Esophagus muscularis mucosa (tissue), 4 donors: ENCODE results near the gene TPR. TPM values are rescaled to one million over a fixed set of nuclear protein-coding genes. Genes with fewer than 3 reads are reported as not detected.

ENCODE experiments used
- DNase-seq: peaks from one replicate; pipeline ENCODE4 v3.0.0-alpha.2; 2017; ENCODE audit errors: extremely low spot score
- H3K27ac ChIP-seq, 4 donors: fragments of 200-600 bp; sonication (generic); replicated peaks in 1 of 4; 1 replicate in 3 of 4; 2 replicates in 1 of 4; pipeline ENCODE4 v1.5.1; 2016 to 2019; ENCODE audit warnings: mild to moderate bottlenecking in 1 of 4
- H3K27me3 ChIP-seq, 4 donors: fragments of 200-600 bp; sonication (generic); one replicate each; pipeline versions ENCODE4 v1.5.1 to v1.6.0; 2016 to 2019
- H3K36me3 ChIP-seq, 4 donors: fragments of 200-600 bp; sonication (generic); one replicate each; pipeline ENCODE4 v1.5.1; 2016 to 2019
- H3K4me1 ChIP-seq, 4 donors: fragments of 200-600 bp; sonication (generic); one replicate each; pipeline ENCODE4 v1.5.1; 2016 to 2019
- H3K4me3 ChIP-seq, 4 donors: fragments of 200-600 bp; sonication (generic); 1 replicate in 2 of 4; 2 replicates in 2 of 4; pipeline ENCODE4 v1.5.1; 2016 to 2019; ENCODE audit warnings: mild to moderate bottlenecking in 4 of 4, moderate library complexity in 1 of 4
- H3K9me3 ChIP-seq, 4 donors: fragments of 200-600 bp; sonication (generic); 1 replicate in 3 of 4; 2 replicates in 1 of 4; pipeline ENCODE4 v1.5.1; 2016 to 2019
- CTCF ChIP-seq, 3 experiments: fragments of 200-600 bp in 2 of 3; fragments of 450-650 bp in 1 of 3; sonication (generic) in 2 of 3; IDR thresholded peaks; one replicate each; pipeline ENCODE4 v1.5.1; 2017 to 2019; ENCODE audit warnings: antibody characterized with exemption in 3 of 3, mild to moderate bottlenecking in 2 of 3, moderate library complexity in 1 of 3
- EP300 ChIP-seq: sonication (generic); formaldehyde crosslinking; IDR thresholded peaks from one replicate; pipeline ENCODE4 v1.6.1; 2017; ENCODE audit warnings: antibody characterized with exemption
- POLR2A ChIP-seq: fragments of 450-650 bp; IDR thresholded peaks from one replicate; pipeline ENCODE4 v1.6.1; 2017; ENCODE audit warnings: antibody characterized with exemption, moderate library complexity, mild to moderate bottlenecking, low read depth
- POLR2AphosphoS5 ChIP-seq, 2 donors: sonication (generic); formaldehyde crosslinking; IDR thresholded peaks; one replicate each; pipeline ENCODE4 v1.6.1; 2017; ENCODE audit warnings: antibody characterized with exemption in 2 of 2
- WGBS: methylation state at CpG from one replicate; pipeline ENCODE4 v1.1.5; 2018; 5-methylcytosine and 5-hydroxymethylcytosine counted together
- intact Hi-C: fragments of 100-400 bp; cut with DNase I; formaldehyde crosslinking; loops from one replicate; pipeline ENCODE4 v1.15.1; 2023
- total RNA-seq, 4 donors: library from RNA; depleted of rRNA; stranded (reverse); fragments of >200 nt; gene quantifications; one replicate each; pipeline versions ENCODE4 v1.1.0 to v1.2.1, GENCODE V29; 2016

TPR gene
- total RNA-seq, 4 donors from 2014 or later: 61.6 to 78.3 (median 72.8) TPM

DNA sequence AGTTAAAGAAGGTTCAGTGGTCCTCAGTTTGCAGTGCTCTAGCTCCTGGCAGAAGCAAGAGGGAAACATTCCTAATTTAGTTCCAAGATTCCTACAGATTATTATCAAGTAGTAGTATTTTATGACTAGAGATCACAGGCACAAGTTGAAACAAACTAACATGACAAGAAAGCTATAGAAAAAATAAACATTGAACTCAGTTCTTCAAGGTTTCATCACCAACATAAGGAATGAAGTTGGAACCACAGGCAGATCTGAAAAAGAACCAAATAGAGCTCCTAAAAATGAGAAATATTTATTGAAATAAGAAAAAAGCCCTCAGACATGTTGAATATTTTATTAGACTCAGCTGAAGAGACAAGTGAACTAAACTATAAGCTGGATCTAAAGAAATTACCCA, 45.3 kb upstream of the TPR start:
- intact Hi-C loops: no loop called here
- Histone ChIP-seq H3K36me3 (peaks cover 7 to 42% (median 11%) of the 10 kb centered on the region in 4 donors), H3K27ac (no peak overlapping the region), H3K4me1 (peaks cover 0 to 5% (median 0%) of the 10 kb centered on the region in 4 donors), H3K4me3 (no peak overlapping the region), H3K9me3 (no peaks in the 10 kb centered on the region), H3K27me3 (no peaks in the 10 kb centered on the region)
- no peak for DNase-seq
- TF ChIP-seq CTCF (IDR thresholded peaks at IDR 0.05): no peak
- TF ChIP-seq EP300: no peak
- TF ChIP-seq POLR2A: no peak
- no peak for TF ChIP-seq POLR2AphosphoS5 (IDR thresholded peaks at IDR 0.05)

DNA sequence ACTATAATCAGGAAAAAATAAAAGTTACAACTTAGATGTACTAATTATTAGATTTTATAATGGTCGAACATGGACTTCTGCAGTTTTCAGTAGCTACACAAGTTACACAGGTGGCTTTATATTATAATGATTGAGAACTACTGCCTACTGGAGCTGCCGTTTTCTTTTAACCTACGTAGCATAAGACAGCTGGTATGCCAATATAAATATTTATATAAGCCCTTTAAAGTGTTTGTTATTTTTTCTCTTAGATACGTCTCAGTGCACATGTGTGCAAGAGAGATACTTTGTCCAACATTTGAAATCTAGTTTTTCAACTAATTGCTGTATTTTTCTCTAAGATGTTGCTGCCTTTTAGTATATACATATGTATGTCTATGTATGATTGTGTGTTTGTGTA, 43.5 kb upstream of the TPR start:
- 47% methylated on average over 4 of the region's 4 CpGs for WGBS
- intact Hi-C loops: no loop called here
- Histone ChIP-seq H3K27ac (no peak overlapping the region), H3K4me1 (peaks cover 0 to 5% (median 0%) of the 10 kb centered on the region in 4 donors), H3K9me3 (no peaks in the 10 kb centered on the region), H3K27me3 (no peaks in the 10 kb centered on the region), H3K4me3 (no peak overlapping the region), H3K36me3 (peaks cover 7 to 45% (median 12%) of the 10 kb centered on the region in 4 donors)
- no peak for TF ChIP-seq EP300
- TF ChIP-seq CTCF (IDR thresholded peaks at IDR 0.05): no peak
- no peak for TF ChIP-seq POLR2A
- TF ChIP-seq POLR2AphosphoS5 (IDR thresholded peaks at IDR 0.05): no peak
- no peak for DNase-seq

DNA sequence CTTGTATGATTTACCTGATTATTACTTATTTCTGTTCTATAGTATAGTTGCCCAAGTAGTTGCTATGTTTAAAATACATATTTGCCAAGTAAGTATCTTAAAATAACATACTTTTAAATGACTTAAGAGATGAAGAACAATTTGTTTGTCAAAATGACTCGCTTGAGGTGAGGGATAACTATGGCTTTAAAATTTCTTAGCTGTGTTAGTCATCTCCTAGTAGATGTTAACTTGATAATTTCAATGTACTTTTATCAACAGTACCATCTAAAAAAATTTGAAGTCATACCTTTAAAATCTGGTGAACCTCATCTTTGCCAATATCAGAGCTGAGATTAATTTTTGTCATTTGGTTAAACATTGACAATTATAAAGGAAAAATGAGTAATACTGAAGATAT, 38.3 kb upstream of the TPR start:
- Histone ChIP-seq H3K27me3 (no peaks in the 10 kb centered on the region), H3K4me1 (peaks cover 0 to under 1% (median 0%) of the 10 kb centered on the region in 4 donors), H3K36me3 (peaks cover 9 to 59% (median 29%) of the 10 kb centered on the region in 4 donors), H3K4me3 (no peak overlapping the region), H3K27ac (no peak overlapping the region), H3K9me3 (no peaks in the 10 kb centered on the region)
- TF ChIP-seq CTCF (IDR thresholded peaks at IDR 0.05) (no peak), EP300 (no peak), POLR2A (no peak), POLR2AphosphoS5 (IDR thresholded peaks at IDR 0.05) (no peak)
- DNase-seq: no peak
- 90% methylated on average over 1 of the region's 1 CpG for WGBS
- intact Hi-C loops: no loop called here

GRCh38 chr1:186409091-186409490, 34.0 kb upstream of the TPR start:
- no peak for DNase-seq
- Histone ChIP-seq H3K4me3 (no peak overlapping the region), H3K27ac (no peak overlapping the region), H3K27me3 (no peaks in the 10 kb centered on the region), H3K9me3 (no peaks in the 10 kb centered on the region), H3K36me3 (peaks cover 14 to 70% (median 47%) of the 10 kb centered on the region in 4 donors), H3K4me1 (peaks cover 0 to 5% (median 0%) of the 10 kb centered on the region in 4 donors)
- 85% methylated on average over 3 of the region's 3 CpGs for WGBS
- TF ChIP-seq CTCF (IDR thresholded peaks at IDR 0.05) (no peak), POLR2AphosphoS5 (IDR thresholded peaks at IDR 0.05) (no peak), EP300 (no peak), POLR2A (no peak)
- intact Hi-C loops: loop anchor here (10.0 kb wide), 1 partner anchor 576 kb away; no protein-coding TSS in a partner anchor
